HAP-1 (cell line): ENCODE data around the gene MED13.
"Not testable (repeated sequence)": the region's sequence is repeated elsewhere in the genome, so short reads cannot be mapped to it uniquely, and the experiment has no call there.

Experiments
- DNase-seq, 2 experiments: peaks; one replicate each; pipeline ENCODE4 v3.0.0-alpha.2; 2016 to 2020; ENCODE audit warnings: low spot score in 2 of 2
- H3K27me3 ChIP-seq: fragments of 250-450 bp; sonication (Bioruptor Pico); 2 replicates; pipeline ENCODE4 v1.5.1; 2020; ENCODE audit warnings: low read depth, mild to moderate bottlenecking, moderate library complexity
- H3K36me3 ChIP-seq: fragments of 250-450 bp; sonication (Bioruptor Pico); replicated peaks from 2 replicates; pipeline ENCODE4 v1.5.1; 2020; ENCODE audit warnings: mild to moderate bottlenecking
- H3K4me1 ChIP-seq: fragments of 250-450 bp; sonication (Bioruptor Pico); 2 replicates; pipeline ENCODE4 v1.5.1; 2020; ENCODE audit warnings: mild to moderate bottlenecking
- H3K4me3 ChIP-seq: fragments of 250-450 bp; sonication (Bioruptor Pico); 2 replicates; pipeline ENCODE4 v1.5.1; 2020; ENCODE audit warnings: mild to moderate bottlenecking, moderate library complexity
- H3K9me3 ChIP-seq: fragments of 250-450 bp; sonication (Bioruptor Pico); 2 replicates; pipeline ENCODE4 v1.5.1; 2020; ENCODE audit warnings: mild to moderate bottlenecking, moderate library complexity
- in situ Hi-C: fragments of 300-500 bp; cut with MboI; formaldehyde crosslinking; loops from 3 replicates; pipeline ENCODE4 v1.14.3; 2020; ENCODE audit warnings: low sequenced_read_pairs, inconsistent platforms, mixed read lengths

The MED13 gene

DNA sequence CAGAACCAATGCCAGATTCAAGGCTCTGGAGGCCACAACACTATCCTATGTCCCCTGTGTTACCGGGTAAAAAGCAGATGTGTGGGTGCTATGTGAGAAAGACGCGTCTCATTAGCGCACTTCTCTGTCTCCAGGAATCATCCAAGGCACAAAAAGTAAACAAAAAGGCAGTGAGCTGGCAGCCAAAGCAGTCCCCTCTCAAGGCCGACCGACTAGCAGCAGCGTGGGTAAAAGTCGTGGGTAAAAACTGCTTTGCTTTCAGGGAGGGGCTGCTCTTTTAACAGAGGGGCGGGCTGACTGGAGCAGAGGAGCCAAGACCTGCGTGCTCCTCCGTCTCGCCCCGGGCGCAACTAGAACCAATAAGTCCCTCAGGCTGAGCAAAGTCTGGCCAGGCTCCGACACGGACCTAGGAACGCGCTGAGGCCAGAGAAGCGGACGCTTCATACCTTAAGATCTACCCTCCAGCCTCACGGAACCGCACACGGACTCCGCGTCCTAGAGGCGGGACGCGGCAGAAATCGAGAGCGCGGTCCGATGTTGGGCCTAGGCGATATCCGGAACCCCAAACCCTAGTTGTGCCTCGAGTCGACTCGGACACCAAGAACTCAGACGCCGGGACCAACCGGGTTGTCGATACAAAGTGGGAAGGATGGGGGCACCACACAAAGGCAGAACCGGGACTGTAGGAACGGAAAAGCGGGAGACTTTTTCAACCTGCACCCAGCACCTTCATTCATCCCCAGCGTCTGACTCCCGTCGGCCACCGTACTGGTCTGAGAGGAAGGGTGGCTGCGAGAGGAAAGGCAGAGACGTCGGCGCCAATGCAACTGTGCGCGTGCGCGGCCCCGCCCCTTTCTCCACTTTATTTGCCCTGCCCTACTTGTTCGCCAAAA is 137.6 kb downstream of the MED13 start, which contains the start of gene INTS2:
INTS2 (minus strand) TSS at position 775 of the 893 bp plus-strand sequence. CDS start 1,338 bp downstream, outside the sequence.
- in situ Hi-C loops: no loop called here
- Histone ChIP-seq H3K36me3 (peaks cover 10% of the 10 kb centered on the region), H3K4me3 (peak within 1 kb of the TSS; percentile 66), H3K27me3 (no peaks in the 10 kb centered on the region), H3K9me3 (no peaks in the 10 kb centered on the region), H3K4me1 (peaks cover 10% of the 10 kb centered on the region)
- DNase-seq: peak; percentile 88 to 97

DNA sequence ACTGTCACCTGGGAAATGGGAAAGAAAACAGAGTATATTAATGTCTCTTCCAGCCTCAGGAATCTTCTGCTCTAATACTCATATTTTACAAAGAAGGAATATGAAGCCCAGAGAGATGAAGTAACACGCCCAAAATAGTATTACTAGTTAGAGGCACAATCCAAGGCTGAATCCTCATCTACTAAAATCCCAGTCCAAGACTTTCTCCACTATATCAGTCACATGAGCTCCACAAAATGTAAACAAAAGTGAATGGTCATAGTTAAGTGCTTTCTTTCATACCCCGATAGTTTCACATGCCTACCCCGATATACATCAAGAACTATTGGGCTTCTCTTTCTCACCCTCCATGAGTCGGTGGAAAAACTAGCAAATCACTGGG is 138.3 kb downstream of the MED13 start:
- no peak for DNase-seq
- in situ Hi-C loops: no loop called here
- peaks cover 13% of the 10 kb centered on the region for H3K36me3 ChIP-seq

DNA sequence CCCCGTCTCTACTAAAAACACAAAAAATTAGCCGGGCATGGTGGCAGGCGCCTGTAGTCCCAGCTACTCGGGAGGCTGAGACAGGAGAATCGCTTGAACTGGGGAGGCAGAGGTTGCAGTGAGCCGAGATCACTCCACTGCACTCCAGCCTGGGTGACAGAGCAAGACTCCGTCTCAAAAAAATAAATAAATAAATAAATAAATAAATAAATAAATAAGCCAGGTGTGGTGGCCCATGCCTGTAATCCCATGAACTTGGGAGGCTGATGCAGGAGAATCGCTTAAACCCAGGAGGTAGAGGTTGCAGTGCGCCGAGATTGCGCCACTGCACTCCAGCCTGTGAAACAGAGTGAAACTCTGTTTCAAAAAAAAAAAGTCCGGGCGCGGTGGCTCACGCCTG is 149.9 kb downstream of the MED13 start:
- H3K9me3 ChIP-seq, H3K4me1 ChIP-seq, DNase-seq, in situ Hi-C loops, H3K4me3 ChIP-seq, H3K27me3 ChIP-seq: not testable (repeated sequence)
- H3K36me3 ChIP-seq: peaks cover 32% of the 10 kb centered on the region

More for the DNA sequence above, 138.3 kb downstream of the MED13 start:
- Histone ChIP-seq H3K4me1 (peaks cover 10% of the 10 kb centered on the region), H3K9me3 (no peaks in the 10 kb centered on the region), H3K4me3 (peak overlapping the region; percentile 66), H3K27me3 (no peaks in the 10 kb centered on the region)

DNA sequence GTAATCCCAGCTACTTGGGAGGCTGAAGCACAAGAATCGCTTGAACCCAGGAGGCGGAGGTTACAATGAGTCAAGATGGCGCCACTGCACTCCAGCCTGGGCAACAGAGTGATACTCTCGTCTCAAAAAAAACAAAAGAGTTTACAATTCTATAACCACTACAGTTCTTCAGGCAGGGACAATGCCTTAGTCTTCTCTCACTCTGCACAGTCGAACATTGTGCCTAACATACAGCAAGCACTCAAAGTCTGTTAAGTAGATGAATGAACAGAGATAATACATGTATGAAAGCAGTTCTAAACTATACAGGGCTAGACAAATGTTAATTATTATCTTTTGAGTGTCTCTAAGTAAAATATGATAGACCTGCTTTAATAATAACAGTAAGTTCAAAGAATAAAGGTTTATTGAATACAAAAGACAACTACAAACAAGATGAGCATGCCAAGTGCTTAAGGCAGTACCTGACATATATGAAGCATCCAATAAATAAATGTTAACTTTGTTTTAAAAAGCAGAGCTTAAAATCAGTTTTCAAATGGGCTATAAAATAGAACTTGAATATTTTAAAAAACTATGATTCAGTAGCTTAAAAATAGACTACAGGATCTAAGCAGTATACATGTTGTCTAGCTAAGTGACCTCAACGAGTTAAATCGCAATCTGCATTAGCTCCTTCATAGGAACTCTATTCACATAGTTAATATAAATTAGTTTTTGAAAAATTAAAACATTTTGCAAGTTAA is 156.6 kb downstream of the MED13 start:
- Histone ChIP-seq H3K9me3 (no peaks in the 10 kb centered on the region), H3K36me3 (peaks cover 36% of the 10 kb centered on the region), H3K4me3 (no peak overlapping the region), H3K4me1 (no peaks in the 10 kb centered on the region), H3K27me3 (no peaks in the 10 kb centered on the region)
- no peak for DNase-seq
- in situ Hi-C loops: no loop called here

DNA sequence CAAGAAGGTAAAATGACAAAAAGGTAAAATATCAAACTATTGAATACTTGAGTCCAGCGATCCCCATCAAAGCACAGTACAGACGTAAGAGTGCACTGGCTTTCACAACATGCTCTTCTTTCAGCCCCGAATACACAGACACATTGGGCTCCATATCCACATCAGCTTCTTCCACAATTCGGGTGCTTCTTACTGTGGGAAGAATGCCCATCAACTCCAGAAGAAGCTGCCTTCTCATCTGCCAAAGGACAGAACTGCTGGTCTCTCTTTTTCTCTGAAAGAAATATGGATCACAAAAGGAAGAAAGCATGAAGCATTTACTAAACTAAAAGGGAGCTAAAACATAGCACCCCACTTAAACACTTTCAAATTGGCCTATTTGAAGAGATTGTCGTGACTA is 157.7 kb downstream of the MED13 start:
- in situ Hi-C loops: no loop called here
- peaks cover 36% of the 10 kb centered on the region for H3K36me3 ChIP-seq

DNA sequence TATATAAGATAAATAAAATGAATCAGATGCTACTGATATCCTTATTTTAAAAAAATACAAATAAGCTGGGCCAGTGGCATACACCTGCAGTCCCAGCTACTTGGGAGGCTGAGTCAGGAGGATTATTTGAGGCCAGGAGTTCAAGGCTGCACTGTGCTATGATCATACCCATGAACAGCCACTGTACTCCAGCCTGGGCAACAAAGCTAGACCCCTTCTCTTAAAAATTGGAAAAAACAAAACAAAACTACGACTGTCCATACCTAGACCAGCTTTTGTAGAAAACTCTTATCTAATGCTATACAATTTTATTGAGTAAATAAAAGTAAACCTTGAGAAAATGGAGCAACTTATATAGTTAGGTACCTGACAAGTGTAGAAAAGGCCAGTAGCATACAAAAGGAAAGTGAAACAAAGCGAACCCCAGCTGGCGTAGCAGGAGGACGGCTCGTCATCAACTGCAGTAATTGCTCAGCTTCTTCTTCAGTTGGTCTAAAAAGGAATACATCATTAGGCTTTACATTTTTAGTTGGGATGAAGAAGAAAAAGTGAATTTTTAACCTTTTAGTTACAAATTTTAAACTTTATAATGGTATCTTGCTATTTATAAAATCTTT is 160.9 kb downstream of the MED13 start:
- in situ Hi-C loops: no loop called here
- peaks cover 26% of the 10 kb centered on the region for H3K36me3 ChIP-seq
- no peaks in the 10 kb centered on the region for H3K27me3 ChIP-seq
- H3K9me3 ChIP-seq: no peaks in the 10 kb centered on the region
- no peak for DNase-seq
- H3K4me3 ChIP-seq: no peak overlapping the region
- no peaks in the 10 kb centered on the region for H3K4me1 ChIP-seq

More for the DNA sequence above, 157.7 kb downstream of the MED13 start:
- no peak overlapping the region for H3K4me3 ChIP-seq
- H3K27me3 ChIP-seq: no peaks in the 10 kb centered on the region
- H3K4me1 ChIP-seq: no peaks in the 10 kb centered on the region
- H3K9me3 ChIP-seq: no peaks in the 10 kb centered on the region
- DNase-seq: no peak

DNA sequence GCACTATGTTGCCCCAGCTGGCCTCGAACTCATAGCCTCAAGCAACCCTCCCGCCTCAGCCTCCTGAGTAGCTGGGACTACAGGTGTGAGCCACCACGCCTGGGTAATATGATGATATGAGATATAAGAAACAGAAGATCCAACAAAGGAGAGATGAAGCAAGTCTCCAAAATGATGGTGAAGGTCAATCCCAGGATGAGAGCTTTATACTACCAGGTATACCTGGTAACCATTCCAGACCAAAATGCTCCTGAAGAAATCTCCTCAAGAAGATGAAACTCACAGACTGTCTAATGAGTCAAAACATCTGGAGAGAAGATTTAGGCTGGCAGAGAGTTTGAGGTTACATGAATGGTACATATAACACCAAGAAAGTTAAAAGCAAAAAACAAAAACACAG is 161.8 kb downstream of the MED13 start:
- H3K9me3 ChIP-seq: no peaks in the 10 kb centered on the region
- no peak for DNase-seq
- no peak overlapping the region for H3K4me3 ChIP-seq
- in situ Hi-C loops: no loop called here
- peaks cover 26% of the 10 kb centered on the region for H3K36me3 ChIP-seq
- H3K27me3 ChIP-seq: no peaks in the 10 kb centered on the region
- no peaks in the 10 kb centered on the region for H3K4me1 ChIP-seq

DNA sequence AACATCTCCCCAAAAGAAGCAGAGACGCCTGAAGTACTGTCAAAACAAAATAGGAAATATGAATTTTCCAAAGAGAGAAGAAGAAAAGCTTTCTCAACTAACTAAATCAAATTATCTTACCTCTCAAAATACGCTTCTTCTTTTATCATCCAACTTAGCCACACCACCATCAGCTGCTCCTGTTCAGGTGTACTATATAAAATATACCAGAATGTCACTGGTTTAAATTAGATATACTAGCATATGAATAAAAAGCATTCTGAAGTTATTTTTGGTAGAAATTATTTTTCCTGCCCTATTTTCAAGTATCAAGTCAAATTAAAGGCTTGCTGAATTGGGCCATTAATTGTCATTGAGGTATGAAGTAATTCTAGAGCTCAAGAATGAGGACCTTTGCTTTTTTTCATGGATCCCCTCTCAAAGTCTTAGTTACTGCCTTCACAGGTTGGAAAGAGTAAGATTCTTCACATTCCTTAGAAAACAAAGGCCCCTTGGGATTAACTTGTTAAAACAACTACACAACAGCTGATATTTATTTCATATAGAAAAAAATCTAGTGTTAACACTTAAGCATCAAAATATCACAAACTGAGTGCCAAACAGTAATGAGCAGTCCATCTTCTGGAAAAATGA is 167.4 kb downstream of the MED13 start:
- no peak for DNase-seq
- in situ Hi-C loops: no loop called here
- H3K27me3 ChIP-seq: no peaks in the 10 kb centered on the region
- H3K4me1 ChIP-seq: no peaks in the 10 kb centered on the region; the same call in 1 of the 2 replicates
- peaks cover 24% of the 10 kb centered on the region for H3K36me3 ChIP-seq
- H3K4me3 ChIP-seq: no peak overlapping the region
- H3K9me3 ChIP-seq: no peaks in the 10 kb centered on the region

DNA sequence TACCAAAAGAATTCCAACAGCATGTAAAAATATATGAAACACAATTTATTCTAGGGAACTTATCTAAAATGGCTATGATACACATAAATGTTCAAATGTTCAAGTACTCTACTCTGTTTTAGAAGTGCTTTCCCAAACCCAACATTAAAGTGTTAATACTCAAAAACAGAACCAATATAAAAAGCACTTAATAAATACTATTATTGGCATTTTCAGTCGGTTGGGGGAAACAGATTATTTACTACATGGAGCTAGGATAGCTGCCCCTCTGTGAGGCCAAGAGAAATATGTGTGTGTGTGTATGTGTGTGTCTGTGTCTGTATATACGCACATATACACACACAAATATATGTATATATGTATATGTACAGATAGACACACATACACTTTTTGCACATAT is 169.7 kb downstream of the MED13 start:
- Histone ChIP-seq H3K27me3 (no peaks in the 10 kb centered on the region), H3K9me3 (no peaks in the 10 kb centered on the region), H3K4me3 (no peak overlapping the region), H3K36me3 (peaks cover 13% of the 10 kb centered on the region), H3K4me1 (no peaks in the 10 kb centered on the region; the same call in 1 of the 2 replicates)
- DNase-seq: no peak
- in situ Hi-C loops: no loop called here

DNA sequence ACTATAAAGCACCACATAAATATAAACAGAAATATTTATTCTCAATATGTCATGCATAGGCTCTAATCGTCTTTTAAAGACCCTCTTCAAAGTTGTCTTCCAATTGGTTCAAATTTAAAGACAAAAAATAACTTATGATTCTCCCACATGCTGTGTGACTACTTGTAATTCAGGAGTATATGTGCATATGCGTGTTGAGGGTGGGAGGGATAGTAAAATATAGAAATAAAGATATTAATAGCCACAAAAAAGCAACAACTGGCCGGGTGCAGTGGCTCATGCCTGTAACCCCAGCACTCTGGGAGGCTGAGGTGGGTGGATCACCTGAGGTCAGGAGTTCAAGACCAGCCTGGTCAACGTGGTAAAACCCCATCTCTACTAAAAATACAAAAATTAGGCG is 170.8 kb downstream of the MED13 start:
- DNase-seq, H3K27me3 ChIP-seq, H3K4me1 ChIP-seq, H3K9me3 ChIP-seq, in situ Hi-C loops, H3K4me3 ChIP-seq: not testable (repeated sequence)
- peaks cover 18% of the 10 kb centered on the region for H3K36me3 ChIP-seq
